ENCODE results near the gene ZNF287. TPM values are rescaled to one million over a fixed set of nuclear protein-coding genes. Genes with fewer than 3 reads are reported as not detected.
A peak's percentile ranks its signal among the peaks of the same experiment; 100 is the strongest.

Gene ZNF287
- total RNA-seq, 6 experiments from 2014 or later, result 0.19 to 0.55 (median 0.42) TPM

- H3K9me3 ChIP-seq, result no peaks in the 10 kb centered on the region
- peaks cover 0 to 6% of the 10 kb centered on the region in 2 donors for H3K27me3 ChIP-seq
- H3K4me3 ChIP-seq, result no peak overlapping the region
- ATAC-seq, result no peak
- TF ChIP-seq, protein P1, sequence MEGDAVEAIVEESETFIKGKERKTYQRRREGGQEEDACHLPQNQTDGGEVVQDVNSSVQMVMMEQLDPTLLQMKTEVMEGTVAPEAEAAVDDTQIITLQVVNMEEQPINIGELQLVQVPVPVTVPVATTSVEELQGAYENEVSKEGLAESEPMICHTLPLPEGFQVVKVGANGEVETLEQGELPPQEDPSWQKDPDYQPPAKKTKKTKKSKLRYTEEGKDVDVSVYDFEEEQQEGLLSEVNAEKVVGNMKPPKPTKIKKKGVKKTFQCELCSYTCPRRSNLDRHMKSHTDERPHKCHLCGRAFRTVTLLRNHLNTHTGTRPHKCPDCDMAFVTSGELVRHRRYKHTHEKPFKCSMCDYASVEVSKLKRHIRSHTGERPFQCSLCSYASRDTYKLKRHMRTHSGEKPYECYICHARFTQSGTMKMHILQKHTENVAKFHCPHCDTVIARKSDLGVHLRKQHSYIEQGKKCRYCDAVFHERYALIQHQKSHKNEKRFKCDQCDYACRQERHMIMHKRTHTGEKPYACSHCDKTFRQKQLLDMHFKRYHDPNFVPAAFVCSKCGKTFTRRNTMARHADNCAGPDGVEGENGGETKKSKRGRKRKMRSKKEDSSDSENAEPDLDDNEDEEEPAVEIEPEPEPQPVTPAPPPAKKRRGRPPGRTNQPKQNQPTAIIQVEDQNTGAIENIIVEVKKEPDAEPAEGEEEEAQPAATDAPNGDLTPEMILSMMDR (IDR thresholded peaks at IDR 0.05), result no peak
- no peak for TF ChIP-seq POLR2A (IDR thresholded peaks at IDR 0.05)
- 57% methylated on average over 2 of the region's 2 CpGs for WGBS (ENCODE audit: insufficient coverage, low coverage, low lambda C conversion rate, missing lambda C conversion rate)
- DNase-seq, result no peak
- H3K27ac ChIP-seq, result no peak overlapping the region
- H3K4me1 ChIP-seq, result no peaks in the 10 kb centered on the region
- intact Hi-C loops (cut with DNase I), result no loop called here
- no peaks in the 10 kb centered on the region for H3K36me3 ChIP-seq
Observed at GRCh38 chr17:16573466-16573865, 4.5 kb upstream of the ZNF287 start.

DNA sequence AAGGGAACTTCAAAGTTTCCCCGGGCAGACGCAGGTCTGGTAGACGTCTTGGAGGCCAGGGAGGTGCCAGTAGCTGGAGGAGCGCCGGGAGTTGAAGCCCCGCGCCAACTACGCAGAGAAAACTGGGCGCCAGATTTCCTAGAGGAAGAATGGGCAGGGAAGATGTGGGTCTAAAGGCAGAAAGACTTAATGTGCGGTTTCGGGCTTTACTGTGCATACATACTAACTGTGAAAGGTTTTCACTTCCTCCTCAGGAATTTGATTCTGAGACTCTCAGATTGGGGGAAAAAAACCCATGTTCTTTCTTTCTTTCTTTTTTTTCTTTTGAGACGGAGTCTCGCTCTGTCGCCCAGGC is 331 bp upstream of the ZNF287 start:
- ATAC-seq (no peak), DNase-seq (no peak)
- Histone ChIP-seq H3K27ac (no peak overlapping the region), H3K36me3 (no peaks in the 10 kb centered on the region), H3K4me3 (peak overlapping the region in 1 of 3 donors; percentile 72), H3K9me3 (no peaks in the 10 kb centered on the region), H3K27me3 (peaks cover 0 to 6% of the 10 kb centered on the region in 2 donors), H3K4me1 (no peaks in the 10 kb centered on the region)
- intact Hi-C loops (cut with DNase I), result no loop called here
- WGBS (ENCODE audit: insufficient coverage, low coverage, low lambda C conversion rate, missing lambda C conversion rate), result 22% methylated on average over 14 of the region's 14 CpGs
- TF ChIP-seq POLR2A (IDR thresholded peaks at IDR 0.05), result no peak
- TF ChIP-seq, protein P1 (IDR thresholded peaks at IDR 0.05), result no peak

GRCh38 chr17:16552637-16553045 is 16.4 kb downstream of the ZNF287 start:
- ATAC-seq (no peak), DNase-seq (no peak)
- Histone ChIP-seq H3K27ac (no peak overlapping the region), H3K4me3 (no peak overlapping the region), H3K27me3 (no peaks in the 10 kb centered on the region), H3K9me3 (peaks cover 3 to 57% (median 8%) of the 10 kb centered on the region in 4 donors), H3K4me1 (no peaks in the 10 kb centered on the region), H3K36me3 (no peaks in the 10 kb centered on the region)
- TF ChIP-seq, protein P1 (IDR thresholded peaks at IDR 0.05), result no peak
- WGBS (ENCODE audit: insufficient coverage, low coverage, low lambda C conversion rate, missing lambda C conversion rate), result 87% methylated on average over 3 of the region's 3 CpGs
- intact Hi-C loops (cut with DNase I), result no loop called here

DNA sequence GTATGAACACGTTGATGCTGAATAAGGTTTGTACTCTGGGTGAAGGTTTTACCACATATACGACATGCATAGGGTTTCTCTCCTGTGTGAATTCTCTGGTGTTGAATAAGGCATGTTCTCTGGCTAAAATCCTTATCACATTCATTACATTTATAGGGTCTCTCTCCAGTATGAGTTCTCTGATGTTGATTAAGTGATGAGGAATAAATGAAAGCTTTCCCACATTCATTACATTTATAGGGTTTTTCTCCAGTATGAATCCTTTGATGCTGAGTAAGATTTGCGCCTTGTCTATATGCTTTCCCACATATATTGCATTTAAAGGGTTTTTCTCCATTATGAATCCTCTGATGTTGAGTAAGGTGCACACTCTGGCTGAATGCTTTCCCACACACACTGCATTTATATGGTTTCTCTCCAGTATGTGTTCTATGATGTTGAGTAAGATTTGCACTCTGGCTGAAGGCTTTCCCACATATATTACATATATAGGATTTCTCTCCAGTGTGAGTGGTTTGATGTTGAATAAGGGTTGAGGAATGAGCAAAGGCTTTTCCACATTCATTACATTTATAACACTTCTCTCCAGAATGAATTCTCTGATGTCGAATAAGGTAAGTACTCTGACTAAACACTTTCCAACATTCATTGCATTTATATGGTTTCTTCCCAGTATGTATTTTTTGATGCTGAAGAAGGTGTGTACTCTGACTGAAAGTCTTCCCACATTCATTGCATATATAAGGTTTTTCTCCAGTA is 16.9 kb downstream of the ZNF287 start:
- Histone ChIP-seq H3K27me3 (no peaks in the 10 kb centered on the region), H3K27ac (no peak overlapping the region), H3K36me3 (no peaks in the 10 kb centered on the region), H3K4me1 (no peaks in the 10 kb centered on the region), H3K9me3 (peaks cover 3 to 60% (median 8%) of the 10 kb centered on the region in 4 donors), H3K4me3 (no peak overlapping the region)
- WGBS (ENCODE audit: insufficient coverage, low coverage, low lambda C conversion rate, missing lambda C conversion rate), result 91% methylated on average over 4 of the region's 4 CpGs
- intact Hi-C loops (cut with DNase I), result no loop called here
- no peak for ATAC-seq
- no peak for DNase-seq
- no peak for TF ChIP-seq POLR2A (IDR thresholded peaks at IDR 0.05)
- TF ChIP-seq, protein P1 (IDR thresholded peaks at IDR 0.05), result no peak

Data from right lobe of liver (tissue), 6 donors.